HG03354 (cell line): ENCODE results near the gene SEC16A.

Experiments
- ATAC-seq: cut with Tn5 transposase; IDR thresholded peaks from one replicate; pipeline ENCODE4 v1.9.1; 2021; ENCODE audit warnings: mild to moderate bottlenecking; ENCODE audit not compliant: unreplicated experiment, poor library complexity, severe bottlenecking

The SEC16A gene

DNA sequence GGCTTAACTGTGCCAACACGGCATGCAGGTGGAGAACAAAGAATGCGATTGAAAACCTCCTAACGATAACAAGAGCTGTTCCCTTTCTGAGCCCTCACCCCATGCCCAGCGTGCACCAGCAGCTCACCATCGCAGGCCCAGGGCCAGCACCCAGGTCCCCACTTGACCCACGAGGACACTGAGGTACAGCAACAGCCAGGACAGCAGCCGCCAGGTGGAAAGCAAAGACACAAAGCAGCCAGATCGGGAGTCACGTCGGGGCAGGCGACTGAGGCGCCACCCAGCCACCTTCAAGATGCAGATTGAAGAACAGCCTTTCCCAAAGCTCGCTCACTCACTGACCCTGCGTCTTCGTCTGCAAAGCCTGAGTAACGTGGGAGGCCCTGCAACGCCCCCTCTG is 6.9 kb upstream of the SEC16A start:
- ATAC-seq = no peak

DNA sequence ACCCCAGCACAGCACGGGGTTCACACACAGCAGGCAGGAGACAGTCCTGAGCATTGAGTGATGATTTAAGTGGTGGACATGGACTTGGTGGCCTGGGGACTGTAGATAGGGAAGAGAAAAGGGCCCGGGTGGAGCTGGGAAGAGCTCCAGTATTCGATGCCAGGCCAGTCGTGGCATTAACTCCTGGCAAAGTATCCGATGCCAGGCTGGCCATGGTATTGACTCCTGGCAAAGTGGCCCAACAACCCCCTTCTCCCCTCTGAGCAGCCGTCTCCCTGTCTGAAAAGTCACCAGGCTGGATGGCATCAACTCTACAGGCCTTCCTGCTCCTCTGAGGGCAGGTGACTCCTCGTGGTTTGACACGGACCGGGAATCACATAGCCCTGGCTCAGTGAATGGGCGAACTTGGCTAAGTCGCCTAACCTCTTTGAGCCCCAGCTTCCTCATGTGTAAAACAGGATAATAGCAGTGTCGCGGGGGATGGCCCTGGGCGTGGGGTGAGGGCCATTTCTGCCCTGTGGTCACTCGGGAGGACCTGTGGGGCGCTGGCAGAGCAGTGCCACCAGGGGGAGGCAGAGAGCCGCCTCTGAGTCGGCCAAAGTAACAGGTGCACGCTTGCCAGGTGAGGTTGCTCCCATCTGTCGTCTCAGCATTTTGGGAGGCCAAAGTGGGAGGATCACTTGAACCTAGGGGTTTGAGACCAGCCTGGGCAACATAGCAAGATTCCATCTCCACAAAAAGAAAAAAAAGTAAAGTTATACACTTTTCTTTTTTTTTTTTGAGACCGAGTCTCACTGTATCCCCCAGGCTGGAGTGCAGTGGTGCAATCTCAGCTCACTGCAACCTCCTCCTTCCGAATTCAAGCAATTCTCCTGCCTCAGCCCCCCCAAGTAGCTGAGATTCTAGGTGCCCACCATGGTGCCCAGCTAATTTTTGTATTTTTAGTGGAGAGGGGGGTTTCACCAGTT is 5.7 kb upstream of the SEC16A start:
- ATAC-seq = no peak

DNA sequence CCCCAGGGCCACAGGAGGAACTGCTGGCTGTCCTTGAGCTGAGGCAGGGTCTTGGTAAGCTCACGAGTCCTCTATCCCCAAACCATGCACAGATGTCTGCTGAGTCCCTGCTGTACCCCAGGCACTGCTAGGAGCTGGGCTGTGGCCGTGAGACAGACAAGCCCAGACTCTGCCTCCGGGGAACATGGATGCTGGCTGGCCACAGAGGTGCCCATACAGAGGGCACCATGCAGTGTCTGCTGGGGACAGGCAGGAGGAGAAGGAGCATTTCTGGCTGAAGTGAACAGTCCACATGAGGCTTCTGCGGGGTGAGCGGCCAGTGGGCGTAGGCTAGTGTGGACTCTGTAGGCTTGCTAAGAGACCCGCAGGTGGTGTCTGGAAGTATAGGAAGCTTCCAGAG is 4.8 kb upstream of the SEC16A start:
- ATAC-seq = no peak

DNA sequence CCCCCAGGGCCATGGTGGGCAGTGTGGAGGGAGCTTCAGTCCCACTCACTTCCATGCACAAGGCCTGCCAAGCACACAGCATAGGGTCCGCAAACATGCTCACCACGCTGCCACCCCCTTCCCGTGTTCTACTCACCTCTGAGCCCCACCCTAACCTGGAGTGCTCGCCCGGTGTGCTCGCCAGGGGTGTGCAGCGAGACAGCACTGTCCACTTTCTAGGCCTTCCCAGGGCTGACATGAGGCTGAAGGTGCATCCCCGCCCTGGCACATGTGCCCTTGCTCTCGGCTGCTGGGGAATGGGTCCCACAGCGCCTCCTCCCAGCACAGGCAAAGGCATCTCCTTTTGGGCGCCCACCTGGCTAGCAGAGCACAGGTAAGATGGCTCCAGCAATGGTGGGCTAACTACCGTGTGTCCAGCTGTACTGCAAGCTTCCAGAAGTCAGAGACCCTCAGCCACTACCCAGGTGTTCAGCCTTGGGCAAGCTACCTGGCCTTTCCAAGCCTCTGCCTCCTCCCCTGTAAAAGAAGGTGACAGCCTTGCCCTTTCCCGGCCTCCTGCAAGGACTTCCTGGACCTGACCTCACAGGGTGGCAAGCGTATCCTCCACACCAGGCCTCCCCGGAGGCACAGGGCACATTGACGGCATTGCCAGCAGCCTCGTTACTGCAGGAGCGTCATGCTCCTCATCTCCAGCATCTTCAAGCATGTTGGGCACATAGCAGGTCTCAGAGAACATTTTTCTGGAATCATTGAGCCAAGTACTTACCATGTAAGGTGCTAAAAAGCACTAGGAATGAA is 4.2 kb upstream of the SEC16A start:
- ATAC-seq = no peak

DNA sequence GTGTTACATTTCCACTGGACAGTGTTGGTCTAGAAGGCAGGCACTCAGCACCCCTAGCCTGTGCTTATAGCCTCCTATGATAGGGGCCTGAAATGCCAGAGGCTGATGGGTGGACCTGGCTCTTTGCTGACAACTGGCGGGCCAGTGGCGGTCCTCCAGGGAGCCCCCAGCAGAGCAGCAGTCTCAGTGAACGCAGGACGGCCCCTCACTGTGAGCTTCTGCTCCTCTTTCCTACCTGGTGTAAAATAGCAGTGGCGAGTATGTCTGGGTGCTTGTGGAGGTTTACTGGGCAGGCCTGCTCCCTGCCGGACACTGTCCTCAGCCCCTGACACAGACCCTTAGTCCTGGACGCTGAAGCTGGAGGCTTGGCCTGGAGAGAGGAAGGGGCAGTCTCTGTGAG is 3.3 kb upstream of the SEC16A start:
- ATAC-seq = no peak

DNA sequence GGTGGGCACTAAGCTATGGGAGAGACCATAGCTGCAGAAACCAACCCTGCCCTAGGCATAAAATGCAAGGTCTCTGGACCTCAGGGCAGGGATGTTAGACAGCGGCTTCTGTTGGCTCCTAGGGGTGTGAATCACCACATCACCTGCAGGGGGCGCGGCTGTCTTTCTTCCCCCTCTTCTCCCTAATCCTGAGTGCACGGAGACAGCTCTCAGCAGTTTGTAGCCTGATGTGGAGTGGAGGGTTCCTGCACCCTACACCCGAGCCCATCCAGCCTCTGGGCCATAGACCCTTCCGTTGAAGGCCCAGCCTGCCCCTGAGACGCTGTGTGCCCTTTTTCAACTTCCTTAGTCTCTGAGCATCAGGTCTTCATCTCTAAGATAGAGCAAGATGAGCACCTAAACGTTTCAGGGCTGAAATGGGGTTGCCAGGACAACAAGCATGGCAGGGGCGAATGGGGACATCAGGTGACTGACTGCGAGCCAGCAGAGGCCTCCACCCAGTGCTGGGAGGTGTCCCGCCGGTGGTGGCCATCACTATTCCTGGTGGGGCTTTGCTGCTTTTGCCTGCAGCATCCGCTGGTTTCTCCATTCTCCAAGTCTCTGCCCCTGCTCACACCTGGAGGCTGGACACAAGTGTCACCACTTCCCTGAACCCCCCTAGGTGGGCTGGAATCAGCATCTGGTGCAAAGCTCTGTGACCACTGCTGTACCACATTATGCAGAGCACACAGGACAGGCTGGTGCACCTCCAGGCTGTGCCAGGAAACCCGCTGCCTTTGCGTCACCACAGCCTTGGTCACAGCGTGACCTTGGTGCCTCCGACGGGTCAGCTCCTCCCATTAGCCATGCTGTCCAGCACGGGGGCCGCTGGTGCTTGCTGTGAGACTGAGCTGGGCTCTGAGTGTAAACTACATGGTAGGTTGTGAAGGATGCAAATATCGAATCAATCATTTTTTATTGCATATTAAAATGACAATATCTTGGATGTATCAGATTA is 2.5 kb upstream of the SEC16A start:
- no peak for ATAC-seq

DNA sequence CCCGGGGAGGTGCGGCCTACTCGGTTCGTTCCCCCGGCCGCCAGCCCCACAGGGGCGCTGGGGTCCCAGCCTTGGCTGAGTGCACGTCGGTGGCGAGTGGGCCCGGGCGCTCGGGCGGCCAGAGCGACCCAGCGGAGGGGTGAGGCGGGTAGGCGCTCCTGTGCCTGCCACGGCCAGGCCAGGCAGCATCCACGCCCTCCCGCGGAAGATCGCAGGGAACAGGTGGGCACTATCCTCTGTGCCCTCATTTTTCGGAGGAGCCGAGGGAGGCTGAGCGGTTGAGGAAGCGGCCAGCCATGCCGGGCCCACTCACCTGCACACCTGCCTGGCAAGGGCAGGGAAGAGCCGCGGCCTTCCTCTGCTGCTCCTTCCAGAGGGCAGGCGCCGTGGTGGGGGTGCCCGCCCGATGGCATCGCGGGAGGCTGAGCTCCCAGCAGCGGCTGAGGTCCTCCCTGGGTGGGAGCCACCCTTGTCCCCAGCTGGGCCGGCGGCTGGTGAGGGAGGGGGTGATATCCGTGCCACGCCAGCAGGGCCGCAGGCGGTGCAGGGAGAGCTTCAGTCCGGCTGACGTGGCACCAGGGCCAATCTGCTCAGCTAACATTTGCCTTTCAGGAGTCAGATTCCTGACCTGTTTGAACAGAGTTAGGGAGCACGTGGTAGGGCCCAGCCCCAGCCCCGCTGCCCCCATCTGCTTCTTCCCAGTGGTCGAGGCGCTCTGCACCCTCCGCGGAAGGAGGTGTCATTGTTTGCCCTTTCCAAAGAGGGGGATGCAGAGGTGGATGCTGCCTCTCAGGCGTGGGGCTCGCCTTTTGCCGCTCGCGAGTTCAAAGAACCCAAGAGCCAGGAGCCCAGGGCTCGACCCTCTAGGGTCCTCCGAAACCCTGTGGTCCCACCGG is 1.6 kb upstream of the SEC16A start:
- ATAC-seq = no peak

DNA sequence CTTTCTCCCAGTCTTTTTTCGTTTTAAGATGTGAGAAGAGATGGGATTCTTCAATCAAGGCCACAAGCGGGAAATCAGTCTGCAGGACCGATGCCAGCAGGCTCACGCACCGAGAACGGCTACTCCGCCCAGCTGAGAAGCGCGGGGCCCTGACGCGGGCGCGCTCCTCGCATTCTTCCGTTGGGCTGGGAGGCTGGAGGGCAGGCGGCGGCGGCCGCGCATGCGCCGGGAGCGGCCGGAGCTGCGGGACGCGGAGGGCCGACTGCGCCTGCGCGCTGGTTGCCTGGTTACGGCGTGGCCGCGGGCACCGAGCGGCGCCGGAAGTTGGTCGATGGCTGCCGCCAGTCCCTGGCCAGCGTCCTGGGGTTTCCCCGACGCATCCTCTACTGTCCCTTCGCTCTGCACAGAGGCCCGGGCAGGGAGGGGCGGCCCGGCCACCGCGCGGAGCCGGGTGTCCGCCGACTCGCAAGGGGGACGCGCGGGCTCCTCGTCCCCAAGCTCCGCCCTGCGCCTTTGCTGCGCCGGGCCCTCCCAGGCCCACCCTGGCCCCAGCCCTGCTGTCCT is 831 bp upstream of the SEC16A start:
- peak; percentile 66 for ATAC-seq

DNA sequence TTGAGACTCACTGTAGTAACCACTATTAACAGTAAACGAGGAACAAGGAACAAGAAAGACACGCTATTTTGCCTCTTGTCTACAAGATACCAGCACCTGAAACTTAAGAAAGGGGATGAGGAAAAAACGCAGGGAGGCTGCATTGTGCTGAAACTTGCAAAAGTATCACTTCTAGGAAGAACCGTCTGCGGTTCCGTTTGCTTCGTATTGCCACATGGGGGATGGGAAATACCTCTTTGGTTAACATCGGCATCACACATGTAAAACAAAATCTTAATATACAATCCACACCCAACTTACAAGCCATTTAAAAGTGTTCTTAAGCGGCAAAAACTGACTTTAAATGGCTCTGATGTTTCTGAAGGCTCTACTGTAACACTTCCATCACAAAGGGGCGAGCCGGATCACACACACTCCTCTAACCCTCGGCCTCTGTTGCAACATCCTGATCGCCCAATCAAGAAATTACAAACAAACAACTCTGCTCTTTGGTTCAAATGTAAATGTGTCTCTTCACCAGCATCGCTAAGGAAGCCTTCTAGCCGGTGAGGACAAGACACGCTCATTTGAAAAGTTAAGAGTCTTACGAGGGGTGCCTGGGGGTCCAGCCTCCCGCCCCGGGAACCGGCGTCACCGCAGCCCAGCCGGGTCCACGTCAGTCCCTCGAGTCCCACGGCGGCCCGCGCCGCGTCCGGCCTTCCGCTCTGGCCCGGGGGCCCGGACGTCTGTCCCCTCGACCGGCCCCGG is 621 bp downstream of the SEC16A start:
- ATAC-seq = peak; percentile 2

DNA sequence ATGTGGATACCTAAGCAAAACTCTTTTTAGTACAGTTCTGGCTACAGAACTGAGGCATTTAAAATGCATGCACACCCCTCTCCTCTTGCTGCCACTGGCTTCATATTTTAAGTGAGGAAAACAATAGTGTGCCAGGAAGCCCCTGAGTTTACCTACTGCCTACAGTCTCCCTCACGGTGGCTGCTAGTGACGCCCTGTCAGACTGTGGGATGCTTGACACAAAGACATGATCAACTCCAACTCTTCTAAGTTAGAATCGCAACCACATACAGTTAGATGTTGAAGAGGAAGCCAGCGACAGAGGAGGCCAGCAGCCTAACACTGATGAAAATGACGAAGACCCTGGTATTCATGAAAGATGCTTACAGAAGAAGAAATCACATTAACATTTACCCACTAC is 1.3 kb downstream of the SEC16A start:
- no peak for ATAC-seq

DNA sequence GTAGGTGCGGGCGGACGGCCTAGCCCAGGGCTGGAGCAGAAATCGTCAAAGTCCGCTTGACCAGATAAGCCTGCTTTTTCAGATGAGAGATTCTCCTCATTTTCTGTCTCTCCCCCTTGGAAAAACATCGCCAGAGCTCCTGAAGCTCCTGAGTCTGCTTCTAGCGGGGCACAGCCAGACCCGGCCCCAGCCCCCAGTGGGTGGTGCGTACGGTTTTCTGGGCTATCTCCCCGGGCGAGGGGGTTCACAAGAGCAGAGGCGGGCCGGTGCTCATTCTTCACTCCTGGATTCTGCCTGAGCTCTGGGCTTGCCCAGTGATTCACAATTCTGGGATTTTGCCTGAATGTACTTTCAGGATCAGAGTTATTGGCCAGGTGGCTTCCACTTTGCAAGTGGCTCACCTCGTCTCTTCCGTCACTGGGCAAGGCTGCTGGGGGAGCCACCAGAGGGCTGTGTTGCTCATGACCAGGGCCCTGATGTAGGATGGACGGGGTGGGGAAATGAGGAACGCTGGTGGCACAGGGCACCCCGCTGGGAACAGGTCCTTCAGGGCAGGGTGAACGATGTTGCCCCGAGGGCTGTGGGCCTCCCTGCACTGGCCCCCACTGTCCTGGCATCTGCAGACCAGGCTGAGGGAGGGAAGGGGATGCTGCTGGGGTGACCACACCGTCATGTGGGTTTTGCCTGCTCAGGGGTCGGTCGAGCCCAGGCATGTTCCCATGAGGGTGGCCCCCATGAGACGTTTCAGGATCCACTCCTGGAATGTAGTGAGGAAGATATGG is 6.3 kb downstream of the SEC16A start:
- ATAC-seq = no peak

DNA sequence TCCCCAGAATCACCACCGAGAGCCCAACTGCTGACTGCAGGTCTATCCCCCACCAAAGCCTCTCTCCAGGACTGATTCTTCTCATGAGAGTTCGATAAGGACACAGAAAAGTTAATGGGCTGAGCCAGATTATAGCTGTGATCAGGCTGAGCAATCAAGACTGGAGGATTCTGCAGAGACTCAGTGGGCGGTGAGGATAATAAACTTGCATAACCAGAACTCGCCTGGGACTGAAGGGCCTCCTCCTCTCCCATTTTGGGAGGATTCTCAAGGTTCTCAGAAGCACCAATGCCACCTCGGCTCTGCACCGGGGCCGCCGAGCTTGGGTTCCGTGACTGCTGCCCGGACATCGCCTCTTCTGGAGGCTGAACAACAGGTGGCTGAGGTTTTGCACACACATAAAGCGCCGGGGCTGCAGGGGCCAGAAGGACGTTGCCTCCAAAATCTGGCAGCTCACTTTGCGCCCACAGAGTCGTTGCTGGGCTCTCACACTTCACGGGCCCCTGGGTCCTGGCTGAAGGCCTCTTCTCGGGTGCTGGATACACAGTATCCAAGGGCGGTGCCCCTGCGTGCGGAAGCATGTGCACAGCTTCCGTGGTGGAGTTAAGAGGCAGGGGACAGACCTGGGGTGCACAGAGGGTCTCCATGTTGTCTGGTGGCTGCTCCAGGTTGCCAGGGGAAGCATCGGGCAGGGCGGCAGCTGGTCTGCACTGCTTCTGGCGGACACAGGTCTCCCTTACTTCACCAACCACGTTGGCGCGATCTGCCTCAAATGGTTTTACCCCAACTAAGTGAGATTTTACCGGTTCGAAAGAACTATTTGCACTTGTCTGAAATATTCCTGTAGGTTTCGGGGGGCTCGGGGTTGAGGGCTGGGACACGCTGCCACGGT is 7.6 kb downstream of the SEC16A start:
- ATAC-seq = no peak

DNA sequence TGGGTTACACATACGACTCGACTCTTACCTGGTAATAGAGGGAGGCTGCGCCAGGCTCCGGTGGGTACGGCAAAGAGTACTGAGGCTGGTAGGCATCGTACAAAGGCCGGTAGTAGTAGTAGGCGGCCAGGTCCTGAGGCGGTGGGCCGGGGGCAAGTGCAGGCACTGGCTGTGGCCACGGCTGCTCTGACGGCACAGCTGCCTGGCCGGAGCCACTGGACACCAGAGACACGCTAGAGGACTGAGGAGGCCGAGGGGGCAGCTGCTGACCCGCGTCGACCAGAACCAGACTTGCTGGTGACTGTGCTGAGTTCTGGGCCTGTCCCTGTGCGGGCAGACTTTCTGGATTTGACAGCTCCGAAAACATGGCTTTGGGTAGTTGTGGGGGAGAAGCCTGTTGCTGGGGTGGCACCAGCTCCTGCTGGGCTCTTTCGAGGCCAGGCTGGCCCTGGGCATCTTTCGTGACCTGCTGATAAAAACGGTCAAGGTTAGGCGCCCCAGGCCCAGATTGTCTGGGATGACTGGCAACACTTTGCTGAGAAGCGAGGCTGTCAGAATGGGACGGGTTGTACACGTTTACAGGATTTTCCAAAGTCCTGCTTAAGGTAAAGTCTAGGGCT is 8.7 kb downstream of the SEC16A start:
- ATAC-seq = no peak

DNA sequence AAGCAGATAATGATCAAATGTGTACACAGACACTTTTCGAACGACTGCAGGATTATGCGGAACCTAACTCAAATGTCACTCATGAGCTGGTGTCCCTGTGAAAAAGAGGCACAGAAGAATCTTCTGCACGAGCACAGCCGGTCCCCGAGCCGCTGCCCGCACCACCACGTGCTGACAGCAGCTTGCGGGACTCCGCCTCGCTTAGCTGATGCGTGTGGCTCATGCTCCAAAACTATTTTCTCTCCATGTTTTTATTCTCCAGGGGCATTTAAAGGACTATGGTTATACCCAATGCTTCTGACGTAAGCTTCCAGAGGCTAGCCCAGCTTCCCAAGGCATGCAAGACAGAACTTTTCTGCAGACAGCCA is 9.5 kb downstream of the SEC16A start:
- no peak for ATAC-seq

DNA sequence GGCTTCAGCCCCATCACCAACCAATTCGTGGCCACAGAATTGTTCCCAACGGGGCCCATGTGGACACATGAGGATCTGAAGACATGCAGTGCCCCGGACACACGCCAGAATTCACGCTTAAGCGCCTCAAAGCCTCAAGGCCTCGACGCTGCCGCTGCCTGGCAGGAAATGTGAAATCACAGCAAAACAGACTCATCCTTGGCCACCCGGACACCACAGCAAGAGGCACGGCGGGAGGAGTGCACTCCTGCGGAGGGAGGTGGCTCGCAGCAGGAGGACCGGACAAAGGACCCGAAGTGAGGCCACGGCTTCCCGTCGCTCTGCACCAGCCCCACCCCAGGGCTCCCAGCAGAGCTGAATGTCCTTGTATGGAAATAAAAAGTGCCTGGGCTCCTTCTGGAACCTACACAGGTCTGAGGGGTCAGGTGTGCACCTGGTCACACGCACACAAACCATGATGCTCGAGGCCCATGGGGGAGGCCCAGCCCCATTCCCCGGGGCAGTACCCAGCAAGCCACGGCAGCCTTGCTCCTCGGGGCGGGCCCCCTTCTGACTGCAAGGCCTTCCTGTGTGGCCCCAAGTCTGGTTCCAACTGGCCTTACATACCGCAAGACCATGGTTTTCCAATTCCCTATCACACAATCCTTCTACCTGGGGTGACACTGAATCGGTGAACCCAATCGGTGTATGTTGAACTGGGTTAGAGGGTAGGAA is 10.0 kb downstream of the SEC16A start:
- no peak for ATAC-seq
